GM12891 (cell line): ENCODE results near the gene GMEB1.
"Not testable (repeated sequence)": the region's sequence is repeated elsewhere in the genome, so short reads cannot be mapped to it uniquely, and the experiment has no call there.

Experiments
- DNase-seq: peaks from one replicate; pipeline ENCODE4 v3.0.0; 2011; ENCODE audit warnings: low spot score; ENCODE audit not compliant: insufficient read length
- FAIRE-seq: peaks from 2 replicates; lab custom pipeline; 2011; peaks lifted over from hg19 to GRCh38; lab: Jason Lieb, UNC
- PAX5 ChIP-seq: IDR thresholded peaks from 2 replicates; pipeline ENCODE4 v1.6.1; 2011; ENCODE audit warnings: low read length, moderate library complexity, mild to moderate bottlenecking; ENCODE audit not compliant: insufficient read depth, severe bottlenecking
- POLR2A ChIP-seq: IDR thresholded peaks from 2 replicates; pipeline ENCODE4 v1.6.1; 2011; ENCODE audit warnings: low read depth, low read length, control low read depth
- POLR2AphosphoS5 ChIP-seq: IDR thresholded peaks from 2 replicates; pipeline ENCODE4 v1.6.1; 2011; ENCODE audit warnings: low read depth, low read length, control low read depth
- POU2F2 ChIP-seq: IDR thresholded peaks from 2 replicates; pipeline ENCODE4 v1.6.1; 2011; ENCODE audit warnings: low read depth, mild to moderate bottlenecking, control low read depth, low read length, moderate library complexity
- SPI1 ChIP-seq: IDR thresholded peaks from 2 replicates; pipeline ENCODE4 v1.6.1; 2011; ENCODE audit warnings: low read depth, low read length, control low read depth
- TAF1 ChIP-seq: IDR thresholded peaks from 2 replicates; pipeline ENCODE4 v1.6.1; 2011; ENCODE audit warnings: low read depth, low read length, control low read depth

The GMEB1 gene

DNA sequence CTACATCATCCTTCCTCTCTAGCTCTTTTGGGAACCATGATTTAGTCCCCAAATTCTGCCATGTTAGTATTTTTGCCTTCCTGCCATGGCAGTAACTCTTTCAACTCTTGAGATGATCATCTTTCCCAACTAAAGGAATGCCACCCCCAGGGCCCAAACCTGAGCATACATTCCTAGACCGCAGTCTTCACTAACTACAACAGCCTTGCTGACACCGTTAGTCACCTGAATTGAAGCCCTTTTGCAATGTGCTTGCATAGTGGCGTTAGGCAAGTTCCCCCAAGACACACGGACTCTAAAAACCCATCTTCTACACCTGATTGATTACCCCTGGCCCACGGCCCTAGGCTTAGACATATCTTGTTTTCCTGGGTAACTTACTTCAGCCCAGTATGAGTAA, 51.8 kb downstream of the GMEB1 start:
- DNase-seq (no peak), FAIRE-seq (no peak)
- TF ChIP-seq SPI1 (no peak), PAX5 (no peak), POLR2AphosphoS5 (no peak), TAF1 (no peak), POU2F2 (no peak), POLR2A (no peak)

DNA sequence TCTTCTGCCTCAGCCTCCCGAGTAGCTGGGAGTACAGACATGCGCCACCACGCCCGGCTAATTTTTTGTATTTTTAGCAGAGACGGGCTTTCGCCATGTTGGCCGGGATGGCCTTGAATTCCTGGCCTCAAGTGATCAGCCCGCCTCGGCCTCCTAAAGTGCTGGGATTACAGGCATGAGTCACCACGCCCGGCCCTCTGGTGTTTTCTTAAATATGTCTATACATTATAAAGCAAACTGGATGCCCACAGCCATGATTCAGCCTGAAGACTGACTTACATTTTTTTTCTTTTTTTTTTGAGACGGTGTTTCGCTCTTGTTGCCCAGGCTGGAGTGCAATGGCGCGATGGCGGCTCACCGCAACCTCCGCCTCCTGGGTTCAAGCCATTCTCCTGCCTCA, 53.3 kb downstream of the GMEB1 start:
- not testable (repeated sequence) for DNase-seq, FAIRE-seq

DNA sequence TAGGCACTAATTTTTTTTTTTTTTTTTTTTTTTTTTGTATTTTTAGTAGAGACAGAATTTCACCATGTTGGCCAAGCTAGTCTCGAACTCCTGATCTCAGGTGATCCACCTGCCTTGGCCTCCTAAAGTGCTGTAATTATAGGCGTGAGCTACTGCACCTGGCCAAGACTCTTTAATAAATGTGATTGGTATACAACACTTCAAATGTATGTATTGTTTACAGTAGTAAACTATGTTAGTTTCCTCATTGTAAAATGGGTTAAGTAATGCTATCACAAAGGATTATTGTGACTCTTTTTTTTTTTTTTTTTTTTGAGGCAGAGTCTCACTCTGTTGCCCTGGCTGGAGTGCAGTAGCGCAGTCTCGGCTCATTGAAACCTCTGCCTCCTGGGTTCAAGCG, 56.8 kb downstream of the GMEB1 start:
- DNase-seq, FAIRE-seq: not testable (repeated sequence)

DNA sequence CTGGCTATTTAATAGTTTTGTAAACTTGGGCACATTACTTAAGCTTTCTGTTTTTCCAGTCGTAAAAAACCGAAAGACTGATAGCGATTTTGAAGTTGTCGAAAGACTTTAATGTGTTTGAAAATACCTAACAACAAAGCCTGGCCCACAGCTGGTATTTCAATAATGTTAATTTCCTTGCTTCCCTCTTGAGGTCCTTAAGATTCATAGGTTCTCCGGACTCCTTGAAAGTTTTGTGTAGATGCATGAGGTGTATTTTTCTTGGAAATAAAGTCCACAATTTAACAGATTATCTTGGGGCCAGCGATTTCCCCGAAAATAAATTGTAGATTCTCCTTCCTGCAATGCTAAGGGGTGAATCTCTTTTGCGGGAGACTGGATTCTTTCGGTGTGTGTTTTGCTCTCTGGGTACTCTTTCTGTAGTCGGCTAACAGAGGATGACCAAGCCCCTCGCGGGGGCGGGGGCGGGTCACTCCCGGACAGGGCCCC, 67.4 kb downstream of the GMEB1 start:
- DNase-seq (no peak), FAIRE-seq (no peak)
- TF ChIP-seq POU2F2: no peak
- TF ChIP-seq POLR2AphosphoS5: no peak
- TF ChIP-seq PAX5: no peak
- TF ChIP-seq TAF1: no peak
- no peak for TF ChIP-seq POLR2A
- TF ChIP-seq SPI1: no peak

DNA sequence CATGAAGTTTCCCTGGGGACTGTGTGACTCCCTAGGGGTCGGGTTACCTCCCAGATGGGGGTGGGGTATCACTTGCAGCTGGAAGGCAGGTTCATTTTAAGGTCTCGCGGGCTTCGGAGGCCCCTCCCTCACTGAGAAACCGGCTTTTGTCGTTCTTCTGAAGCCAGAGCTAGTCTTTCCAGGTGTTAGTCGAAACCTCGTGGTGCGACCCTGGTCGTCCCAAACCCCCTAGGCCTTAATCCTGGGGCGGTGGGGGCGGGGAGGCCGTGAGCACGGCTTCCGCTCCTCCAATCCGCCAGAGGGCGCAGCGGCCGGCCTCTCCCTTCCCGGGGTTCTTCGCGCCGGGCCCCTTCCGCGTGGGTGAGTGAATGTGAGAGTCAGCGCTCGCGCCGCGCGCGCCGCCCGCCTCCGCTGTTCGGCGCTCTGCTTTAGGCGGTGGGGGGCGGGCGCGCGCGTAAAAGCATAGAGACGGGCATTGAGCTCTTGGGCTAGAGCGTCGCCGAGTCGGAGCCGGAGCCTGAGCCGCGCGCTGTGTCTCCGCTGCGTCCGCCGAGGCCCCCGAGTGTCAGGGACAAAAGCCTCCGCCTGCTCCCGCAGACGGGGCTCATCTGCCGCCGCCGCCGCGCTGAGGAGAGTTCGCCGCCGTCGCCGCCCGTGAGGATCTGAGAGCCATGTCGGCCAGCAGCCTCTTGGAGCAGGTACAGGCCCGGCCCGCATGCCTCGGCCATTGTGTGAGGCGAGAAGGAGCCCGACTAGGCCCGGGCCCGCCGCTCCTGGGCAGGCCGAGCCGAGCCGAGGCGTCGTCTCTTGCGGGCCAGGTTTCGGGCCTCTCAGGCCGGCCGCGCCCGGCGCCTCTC, 68.1 kb downstream of the GMEB1 start, which contains the start of gene YTHDF2:
Gene YTHDF2 (plus strand): TSS at position 491 of the 857 bp plus-strand sequence. CDS start 181 bp downstream, at position 672.
- FAIRE-seq (peak; percentile 94), DNase-seq (peak; percentile 88)
- TF ChIP-seq PAX5 (peak; percentile 3), SPI1 (no peak), POLR2A (peak; percentile 79), POLR2AphosphoS5 (peak; percentile 78), POU2F2 (no peak), TAF1 (peak; percentile 67; the same call in 1 of the 2 replicates)

DNA sequence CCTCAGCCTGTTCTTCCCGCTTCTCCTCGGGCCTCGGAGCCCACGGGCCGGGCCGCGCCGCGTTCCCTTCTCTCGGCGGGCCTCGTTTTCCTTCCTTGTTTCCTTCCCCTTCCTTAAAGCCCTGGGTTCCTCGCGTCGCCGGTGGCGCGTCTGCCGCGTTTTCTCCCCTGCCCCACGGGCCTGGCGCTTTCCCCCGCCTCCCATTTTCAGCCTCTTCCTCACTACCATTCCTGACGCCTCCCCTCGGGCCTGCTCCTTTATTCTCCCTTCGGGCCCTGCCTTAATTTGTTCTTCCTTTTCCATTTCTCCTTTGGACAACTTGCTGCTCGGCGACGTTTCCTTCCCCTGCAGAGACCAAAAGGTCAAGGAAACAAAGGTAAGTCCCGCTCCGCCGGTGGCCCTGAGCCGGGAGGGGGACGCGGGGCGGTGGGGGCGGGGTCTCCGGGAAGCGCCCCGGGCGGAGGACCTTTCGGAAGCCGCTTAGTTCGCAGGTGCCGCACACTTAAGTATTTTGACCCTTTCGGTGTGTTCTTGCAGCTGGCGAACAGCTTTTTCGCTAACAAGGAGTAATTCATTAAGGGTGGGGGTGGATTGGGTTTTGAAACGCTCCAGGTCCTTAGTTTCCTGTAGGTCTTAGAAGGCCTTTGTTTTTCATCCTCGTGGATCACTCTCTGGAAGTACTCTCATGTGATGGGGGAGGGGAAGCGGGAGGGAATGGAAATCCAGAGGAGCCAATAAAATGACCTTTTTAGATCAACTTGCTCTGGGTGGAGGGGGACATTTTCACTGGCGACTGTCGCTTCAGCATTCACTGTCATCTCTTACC, 68.9 kb downstream of the GMEB1 start:
- peak; percentile 45 for FAIRE-seq
- peak; percentile 50 for DNase-seq
- 0 out of 2 replicates have a peak, but pooled peaks have one; percentile 27 for TF ChIP-seq POU2F2
- TF ChIP-seq POLR2A: no peak
- no peak for TF ChIP-seq PAX5

DNA sequence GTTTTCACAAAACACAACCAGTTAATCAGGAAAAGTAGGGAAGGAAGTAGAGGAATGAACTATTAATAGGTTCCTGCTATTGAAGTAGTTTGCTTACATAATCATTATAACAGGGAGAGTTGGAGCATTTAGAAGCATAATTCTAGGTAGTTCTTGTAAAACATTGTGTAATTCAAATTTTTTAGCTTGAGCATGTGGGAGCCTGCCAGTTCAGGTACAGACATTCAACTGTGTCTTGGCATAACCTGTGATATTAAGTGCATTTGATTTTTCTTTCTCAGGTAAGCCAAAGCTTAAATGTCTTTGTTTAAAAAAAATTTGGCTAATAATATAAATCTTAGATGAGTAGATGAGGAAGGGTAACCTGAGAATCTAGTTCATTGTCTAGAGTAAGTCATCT, 71.5 kb downstream of the GMEB1 start:
- TF ChIP-seq PAX5: no peak
- TF ChIP-seq SPI1: no peak
- TF ChIP-seq POLR2A: no peak
- no peak for TF ChIP-seq TAF1
- TF ChIP-seq POU2F2: no peak
- no peak for TF ChIP-seq POLR2AphosphoS5
- no peak for FAIRE-seq

DNA sequence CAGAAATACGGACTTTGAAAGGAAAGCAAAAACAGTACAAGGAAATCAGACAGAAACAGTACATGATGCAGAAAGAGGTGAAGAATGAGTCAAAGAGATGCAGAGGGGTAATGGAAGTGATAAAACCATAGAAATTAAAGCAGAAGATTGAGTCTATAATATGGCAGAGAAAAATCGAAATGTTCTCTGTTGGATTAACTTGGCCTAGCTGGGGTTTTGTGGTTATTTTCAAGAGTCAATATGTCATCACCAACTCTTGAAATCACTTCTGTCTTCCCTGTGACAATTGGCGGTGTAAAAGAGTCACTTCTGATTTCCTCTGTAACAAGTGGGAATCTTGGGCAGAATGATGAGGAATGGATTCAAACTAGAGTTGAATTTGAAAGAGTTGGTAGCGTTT, 75.6 kb downstream of the GMEB1 start:
- TF ChIP-seq POU2F2 (no peak), POLR2AphosphoS5 (0 out of 2 replicates have a peak, but pooled peaks have one; percentile 34)
- no peak for DNase-seq
- FAIRE-seq: no peak

More for the DNA sequence above, 71.5 kb downstream of the GMEB1 start:
- no peak for DNase-seq

DNA sequence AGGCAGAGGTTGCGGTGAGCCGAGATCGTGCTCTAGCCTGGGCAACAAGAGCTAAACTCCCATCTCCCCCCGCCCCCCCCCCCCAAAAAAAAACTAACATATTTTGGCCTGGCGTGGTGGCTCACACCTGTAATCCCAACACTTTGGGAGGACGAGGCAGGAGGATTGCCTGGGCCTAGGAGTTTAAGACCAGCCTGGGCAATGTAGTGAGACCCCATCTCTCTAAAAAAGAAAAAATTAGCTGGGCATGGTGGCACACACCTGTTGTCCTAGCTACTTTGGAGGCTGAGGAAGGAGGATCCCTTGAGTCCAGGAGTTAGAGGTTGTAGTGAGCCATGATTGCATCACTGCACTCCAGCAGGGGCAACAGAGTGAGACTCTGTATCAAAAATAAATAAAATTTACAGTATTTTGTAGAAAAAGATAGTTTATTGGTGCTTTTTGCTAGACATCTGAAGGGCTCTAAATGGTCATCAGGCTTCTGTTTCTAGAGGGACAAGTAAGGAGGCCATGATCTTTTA, 77.1 kb downstream of the GMEB1 start:
- DNase-seq: no peak
- TF ChIP-seq POLR2AphosphoS5 (no peak), PAX5 (no peak), TAF1 (no peak), POU2F2 (no peak)
- no peak for FAIRE-seq

DNA sequence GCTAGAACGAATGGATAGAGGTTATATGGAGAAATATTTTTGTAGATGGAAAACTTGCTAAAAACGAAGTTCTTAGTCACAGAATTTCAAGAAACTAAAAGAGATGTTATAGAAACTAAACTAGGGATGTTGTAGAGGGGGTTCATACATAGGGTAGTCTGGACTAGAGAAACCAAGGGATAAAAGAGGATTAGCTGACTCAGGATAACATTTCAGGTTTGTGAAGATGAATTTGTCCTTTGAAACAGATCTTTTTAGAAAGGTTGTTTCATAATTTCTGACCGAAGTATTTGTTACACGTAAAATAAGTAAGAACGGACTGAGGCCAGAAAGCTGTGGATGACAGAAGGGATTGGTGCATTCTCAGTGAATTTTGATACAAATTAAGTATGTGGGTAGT, 81.7 kb downstream of the GMEB1 start:
- no peak for FAIRE-seq
- TF ChIP-seq TAF1: no peak
- no peak for TF ChIP-seq SPI1
- no peak for DNase-seq

DNA sequence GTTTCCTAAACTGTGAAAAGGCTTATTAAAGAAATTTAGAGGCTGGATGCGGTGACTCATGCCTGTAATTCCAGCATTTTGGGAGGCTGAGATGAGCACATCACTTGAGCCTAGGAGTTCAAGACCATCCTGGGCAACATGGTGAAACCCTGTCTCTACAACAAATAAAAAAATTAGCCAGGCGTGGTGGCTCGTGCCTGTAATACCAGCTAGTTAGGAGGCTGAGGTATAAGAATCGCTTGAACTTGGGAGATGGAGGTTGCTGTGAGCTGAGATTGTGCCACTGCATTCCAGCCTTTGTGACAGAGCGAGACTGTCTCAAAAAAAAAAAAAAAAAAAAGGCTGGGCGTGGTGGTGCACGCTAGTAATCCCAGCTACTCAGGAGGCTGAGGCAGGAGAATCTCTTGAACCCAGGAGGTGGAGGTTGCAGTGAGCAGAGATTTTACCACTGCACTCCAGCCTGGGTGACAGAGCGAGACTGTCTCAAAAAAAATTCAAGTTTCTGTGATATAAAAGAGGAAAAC, 82.2 kb downstream of the GMEB1 start:
- FAIRE-seq, DNase-seq: not testable (repeated sequence)
